ENCODE data around the gene VCX.
"Not testable (repeated sequence)": the region's sequence is repeated elsewhere in the genome, so short reads cannot be mapped to it uniquely, and the experiment has no call there.

VCX gene

DNA sequence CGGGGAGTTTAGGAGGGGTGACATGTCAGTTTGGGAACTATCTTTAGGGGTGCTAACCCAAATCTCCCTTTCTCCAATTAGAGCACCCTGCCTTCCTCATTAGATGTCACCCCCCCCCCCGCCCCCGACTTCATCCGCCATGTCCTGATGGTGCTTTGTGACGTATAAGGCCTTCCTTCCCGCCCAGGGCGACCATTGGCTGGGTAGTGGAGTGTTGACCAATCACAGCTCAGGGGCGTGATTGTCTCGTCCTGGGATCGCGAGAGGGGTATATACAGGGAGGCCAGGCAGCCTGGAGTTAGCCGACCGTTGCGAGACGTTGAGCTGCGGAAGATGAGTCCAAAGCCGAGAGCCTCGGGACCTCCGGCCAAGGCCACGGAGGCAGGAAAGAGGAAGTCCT, at the start of gene VCX:
Gene VCX (plus strand): TSS at position 301 of the 400 bp plus-strand sequence. CDS start 33 bp downstream, at position 334.
- not testable (repeated sequence) for H3K4me2 ChIP-seq (ENCODE audit: low read depth, low read length, poor library complexity, severe bottlenecking); H3K4me3 ChIP-seq (ENCODE audit: low read length, poor library complexity, severe bottlenecking); H3F3A ChIP-seq (ENCODE audit: low read depth); H3K27me3 ChIP-seq (ENCODE audit: insufficient read depth, low read length, poor library complexity, severe bottlenecking); H3K79me2 ChIP-seq (ENCODE audit: insufficient read depth, low read length); H3K36me3 ChIP-seq (ENCODE audit: insufficient read depth, low read length); H4K20me1 ChIP-seq (ENCODE audit: insufficient read depth, low read length, poor library complexity, severe bottlenecking); H3K9ac ChIP-seq (ENCODE audit: low read depth, low read length, poor library complexity, severe bottlenecking); H3K4me1 ChIP-seq (ENCODE audit: insufficient read depth, low read length, poor library complexity, severe bottlenecking); H2AFZ ChIP-seq (ENCODE audit: low read length); H3K9me3 ChIP-seq (ENCODE audit: insufficient read depth, low read depth, low read length); H3K9me2 ChIP-seq (replicated peaks; ENCODE audit: low read depth, low read length)

DNA sequence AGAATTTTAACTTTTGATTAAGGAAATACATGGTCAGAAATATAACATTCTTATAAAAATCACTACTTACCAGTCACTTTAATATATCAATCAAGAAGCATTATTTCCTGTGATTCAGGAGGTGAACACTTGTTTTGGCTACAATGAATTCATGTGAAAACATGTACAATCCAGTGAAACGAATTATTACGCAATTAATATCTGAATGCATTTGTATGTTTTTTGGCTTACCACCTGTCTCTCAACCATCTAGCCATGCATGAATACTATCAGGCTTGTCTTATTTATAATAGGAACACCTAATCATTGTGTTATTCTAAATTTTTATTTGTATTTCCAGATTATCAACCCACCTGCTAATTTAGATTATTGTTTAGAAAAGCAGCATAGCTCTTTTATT, 44.6 kb upstream of the VCX start:
- Histone ChIP-seq H2AFZ (ENCODE audit: low read length) (no peak overlapping the region), H3K9me2 (replicated peaks; ENCODE audit: low read depth, low read length) (no peaks in the 10 kb centered on the region), H3K27me3 (ENCODE audit: insufficient read depth, low read length, poor library complexity, severe bottlenecking) (no peaks in the 10 kb centered on the region), H3K79me2 (ENCODE audit: insufficient read depth, low read length) (no peaks in the 10 kb centered on the region), H3K4me1 (ENCODE audit: insufficient read depth, low read length, poor library complexity, severe bottlenecking) (no peaks in the 10 kb centered on the region), H3K4me2 (ENCODE audit: low read depth, low read length, poor library complexity, severe bottlenecking) (no peak overlapping the region), H3K9ac (ENCODE audit: low read depth, low read length, poor library complexity, severe bottlenecking) (no peak overlapping the region), H3K9me3 (ENCODE audit: insufficient read depth, low read depth, low read length) (no peaks in the 10 kb centered on the region), H3K36me3 (ENCODE audit: insufficient read depth, low read length) (no peaks in the 10 kb centered on the region), H3F3A (ENCODE audit: low read depth) (no peaks in the 10 kb centered on the region), H3K4me3 (ENCODE audit: low read length, poor library complexity, severe bottlenecking) (no peak overlapping the region), H4K20me1 (ENCODE audit: insufficient read depth, low read length, poor library complexity, severe bottlenecking) (no peaks in the 10 kb centered on the region)
- no peak for TF ChIP-seq EZH2phosphoT487 (IDR thresholded peaks at IDR 0.05; ENCODE audit: borderline replicate concordance)
- TF ChIP-seq, protein P1, sequence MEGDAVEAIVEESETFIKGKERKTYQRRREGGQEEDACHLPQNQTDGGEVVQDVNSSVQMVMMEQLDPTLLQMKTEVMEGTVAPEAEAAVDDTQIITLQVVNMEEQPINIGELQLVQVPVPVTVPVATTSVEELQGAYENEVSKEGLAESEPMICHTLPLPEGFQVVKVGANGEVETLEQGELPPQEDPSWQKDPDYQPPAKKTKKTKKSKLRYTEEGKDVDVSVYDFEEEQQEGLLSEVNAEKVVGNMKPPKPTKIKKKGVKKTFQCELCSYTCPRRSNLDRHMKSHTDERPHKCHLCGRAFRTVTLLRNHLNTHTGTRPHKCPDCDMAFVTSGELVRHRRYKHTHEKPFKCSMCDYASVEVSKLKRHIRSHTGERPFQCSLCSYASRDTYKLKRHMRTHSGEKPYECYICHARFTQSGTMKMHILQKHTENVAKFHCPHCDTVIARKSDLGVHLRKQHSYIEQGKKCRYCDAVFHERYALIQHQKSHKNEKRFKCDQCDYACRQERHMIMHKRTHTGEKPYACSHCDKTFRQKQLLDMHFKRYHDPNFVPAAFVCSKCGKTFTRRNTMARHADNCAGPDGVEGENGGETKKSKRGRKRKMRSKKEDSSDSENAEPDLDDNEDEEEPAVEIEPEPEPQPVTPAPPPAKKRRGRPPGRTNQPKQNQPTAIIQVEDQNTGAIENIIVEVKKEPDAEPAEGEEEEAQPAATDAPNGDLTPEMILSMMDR (conservative IDR thresholded peaks at IDR 0.05; ENCODE audit: low read length) = no peak

GRCh38 chrX:7801711-7802110, 41.3 kb upstream of the VCX start:
- Histone ChIP-seq H3K9me3 (ENCODE audit: insufficient read depth, low read depth, low read length) (no peaks in the 10 kb centered on the region), H4K20me1 (ENCODE audit: insufficient read depth, low read length, poor library complexity, severe bottlenecking) (no peaks in the 10 kb centered on the region), H3K36me3 (ENCODE audit: insufficient read depth, low read length) (no peaks in the 10 kb centered on the region), H3K4me1 (ENCODE audit: insufficient read depth, low read length, poor library complexity, severe bottlenecking) (no peaks in the 10 kb centered on the region), H2AFZ (ENCODE audit: low read length) (no peak overlapping the region), H3F3A (ENCODE audit: low read depth) (no peaks in the 10 kb centered on the region), H3K4me2 (ENCODE audit: low read depth, low read length, poor library complexity, severe bottlenecking) (no peak overlapping the region), H3K9me2 (replicated peaks; ENCODE audit: low read depth, low read length) (no peaks in the 10 kb centered on the region), H3K79me2 (ENCODE audit: insufficient read depth, low read length) (no peaks in the 10 kb centered on the region), H3K9ac (ENCODE audit: low read depth, low read length, poor library complexity, severe bottlenecking) (no peak overlapping the region), H3K4me3 (ENCODE audit: low read length, poor library complexity, severe bottlenecking) (no peak overlapping the region), H3K27me3 (ENCODE audit: insufficient read depth, low read length, poor library complexity, severe bottlenecking) (no peaks in the 10 kb centered on the region)
- TF ChIP-seq, protein P1 (conservative IDR thresholded peaks at IDR 0.05; ENCODE audit: low read length) = no peak
- no peak for TF ChIP-seq EZH2phosphoT487 (IDR thresholded peaks at IDR 0.05; ENCODE audit: borderline replicate concordance)

DNA sequence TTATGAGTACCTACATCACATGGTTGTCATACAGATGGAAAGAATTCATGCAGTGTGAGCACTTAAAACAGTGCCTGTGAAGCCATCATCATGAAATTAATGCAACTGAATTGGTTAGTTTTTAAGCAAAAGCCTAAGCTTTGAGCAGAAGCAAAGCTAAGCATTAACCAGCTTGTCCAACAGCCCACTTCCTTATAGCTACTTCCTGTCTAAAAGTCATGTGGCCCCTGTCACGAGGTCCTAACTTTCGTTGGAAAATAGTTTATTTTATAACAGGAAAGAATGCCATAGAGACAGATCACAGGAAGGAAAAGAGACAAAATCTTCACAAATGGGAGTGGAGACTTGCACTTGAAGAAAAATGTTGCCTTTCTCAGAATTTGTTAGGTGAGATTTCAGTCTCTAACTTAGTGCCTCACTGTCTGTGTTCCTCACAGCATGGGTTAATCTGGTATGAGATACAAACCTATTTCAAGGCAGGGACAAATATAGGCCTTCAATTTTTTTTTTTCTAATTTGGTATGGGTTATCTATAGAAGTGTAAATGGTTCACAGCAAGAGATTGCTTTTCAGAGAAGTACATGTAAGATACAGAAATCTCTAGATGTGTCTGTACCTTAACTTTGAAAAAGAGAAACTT, 27.7 kb upstream of the VCX start:
- Histone ChIP-seq H3K27me3 (ENCODE audit: insufficient read depth, low read length, poor library complexity, severe bottlenecking) (no peaks in the 10 kb centered on the region), H3K4me1 (ENCODE audit: insufficient read depth, low read length, poor library complexity, severe bottlenecking) (no peaks in the 10 kb centered on the region), H3K4me2 (ENCODE audit: low read depth, low read length, poor library complexity, severe bottlenecking) (no peak overlapping the region), H2AFZ (ENCODE audit: low read length) (no peak overlapping the region), H3F3A (ENCODE audit: low read depth) (no peaks in the 10 kb centered on the region), H3K9me3 (ENCODE audit: insufficient read depth, low read depth, low read length) (no peaks in the 10 kb centered on the region), H3K9me2 (replicated peaks; ENCODE audit: low read depth, low read length) (no peaks in the 10 kb centered on the region), H4K20me1 (ENCODE audit: insufficient read depth, low read length, poor library complexity, severe bottlenecking) (no peaks in the 10 kb centered on the region), H3K9ac (ENCODE audit: low read depth, low read length, poor library complexity, severe bottlenecking) (no peak overlapping the region), H3K4me3 (ENCODE audit: low read length, poor library complexity, severe bottlenecking) (no peak overlapping the region), H3K79me2 (ENCODE audit: insufficient read depth, low read length) (no peaks in the 10 kb centered on the region), H3K36me3 (ENCODE audit: insufficient read depth, low read length) (no peaks in the 10 kb centered on the region)
- TF ChIP-seq, protein P1 (conservative IDR thresholded peaks at IDR 0.05; ENCODE audit: low read length) = no peak
